ENCODE measurements around the gene CAMP.

The CAMP gene

GRCh38 chr3:48215019-48215418 lies 8.3 kb upstream of the CAMP start:
- no peak for DNase-seq

GRCh38 chr3:48215466-48215865 lies 7.8 kb upstream of the CAMP start:
- no peak for DNase-seq

DNA sequence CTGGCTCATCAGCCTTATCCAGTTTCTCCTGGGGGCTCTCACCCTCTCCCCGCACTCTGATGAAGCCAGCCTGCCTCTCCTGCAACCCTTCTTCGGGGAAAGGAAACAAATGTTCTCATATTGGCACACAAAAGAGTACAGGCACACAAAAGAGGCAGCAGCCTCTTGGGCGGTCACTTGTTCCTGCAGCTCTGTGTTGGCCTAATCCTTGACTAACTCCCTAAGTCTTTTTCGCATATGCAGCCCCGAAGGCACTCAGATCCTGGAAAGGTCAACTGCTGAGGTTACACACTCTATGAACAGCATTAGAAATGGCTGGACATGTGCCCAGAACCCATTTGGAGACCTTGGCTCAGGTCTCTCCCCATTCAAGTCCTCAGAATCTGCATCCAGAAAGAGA lies 7.4 kb upstream of the CAMP start:
- no peak for DNase-seq

DNA sequence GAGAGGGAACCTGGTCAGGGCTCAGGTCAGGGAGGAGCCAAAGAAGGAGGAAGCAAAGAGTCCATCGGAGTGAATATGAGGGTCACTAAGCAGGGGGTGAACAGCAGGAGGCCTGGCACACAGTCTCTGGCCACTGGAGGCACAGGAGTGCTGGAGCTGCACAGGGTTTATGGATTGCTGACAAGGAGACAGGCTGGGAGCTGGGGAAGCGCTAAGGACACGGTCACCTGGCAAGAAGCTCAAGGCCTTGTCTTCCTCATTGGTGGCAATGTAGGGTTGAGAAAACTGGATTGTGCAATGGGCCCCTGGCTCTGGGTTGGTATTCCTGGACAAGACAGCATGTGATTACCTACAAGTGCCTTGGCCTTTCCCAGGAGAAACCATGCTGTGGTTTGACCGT lies 5.8 kb upstream of the CAMP start:
- DNase-seq = no peak

DNA sequence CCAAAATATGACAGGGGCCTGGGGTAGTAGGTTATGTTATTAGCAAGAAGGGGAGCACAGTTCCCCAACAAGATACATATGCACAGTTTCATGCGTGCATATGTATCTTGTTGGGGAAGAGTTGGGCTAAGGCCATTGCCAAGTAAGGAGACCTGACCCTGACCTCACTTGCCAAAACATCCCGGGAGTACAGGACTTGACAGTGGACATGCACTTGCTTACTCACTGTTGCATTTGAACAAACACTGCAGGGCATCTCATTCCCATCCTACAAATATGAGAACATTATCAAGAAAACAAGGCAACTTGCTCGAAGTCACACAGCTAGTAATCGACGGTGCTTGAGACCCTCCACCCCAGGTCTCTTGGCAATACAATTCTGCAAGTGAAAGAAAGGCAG lies 4.8 kb upstream of the CAMP start:
- no peak for DNase-seq

DNA sequence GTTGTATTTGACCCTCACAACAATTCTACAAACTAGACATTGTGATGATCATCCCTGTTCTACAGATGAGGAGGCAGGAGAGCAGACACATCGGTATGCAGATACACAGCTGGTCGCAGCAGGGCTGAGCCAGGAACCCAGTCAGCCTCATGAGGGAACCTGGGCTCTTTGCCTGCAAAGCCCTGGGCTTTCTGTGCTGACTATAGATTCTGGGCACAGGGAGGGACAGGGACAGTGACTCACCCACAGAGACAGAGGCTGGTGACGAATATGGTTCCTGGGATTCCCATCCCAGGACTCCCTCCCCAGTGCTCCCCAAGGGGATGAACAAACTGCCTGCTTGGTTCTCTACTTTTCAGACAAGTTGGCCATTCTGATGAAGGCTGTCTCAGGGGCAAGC lies 3.8 kb upstream of the CAMP start:
- no peak for DNase-seq

DNA sequence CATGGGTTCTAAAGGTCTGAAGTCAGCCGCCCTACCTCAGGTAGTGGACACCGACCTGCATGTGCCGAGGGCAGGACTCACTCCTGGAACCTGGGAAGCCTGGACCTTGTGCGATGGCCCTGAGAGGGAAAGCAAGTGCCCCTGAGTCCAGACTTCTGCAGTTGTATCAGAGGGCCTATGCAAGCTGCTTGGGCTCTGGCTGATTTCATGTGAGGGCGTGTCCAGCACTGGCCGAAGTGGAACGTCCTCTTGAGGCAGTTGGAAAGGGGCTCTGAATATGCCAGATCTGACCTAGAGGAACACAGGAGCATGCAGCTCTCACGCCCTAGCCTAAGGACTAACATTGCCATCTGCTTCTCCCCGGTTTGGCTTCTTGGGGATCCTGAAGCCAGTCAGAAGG lies 2.5 kb upstream of the CAMP start:
- no peak for DNase-seq

DNA sequence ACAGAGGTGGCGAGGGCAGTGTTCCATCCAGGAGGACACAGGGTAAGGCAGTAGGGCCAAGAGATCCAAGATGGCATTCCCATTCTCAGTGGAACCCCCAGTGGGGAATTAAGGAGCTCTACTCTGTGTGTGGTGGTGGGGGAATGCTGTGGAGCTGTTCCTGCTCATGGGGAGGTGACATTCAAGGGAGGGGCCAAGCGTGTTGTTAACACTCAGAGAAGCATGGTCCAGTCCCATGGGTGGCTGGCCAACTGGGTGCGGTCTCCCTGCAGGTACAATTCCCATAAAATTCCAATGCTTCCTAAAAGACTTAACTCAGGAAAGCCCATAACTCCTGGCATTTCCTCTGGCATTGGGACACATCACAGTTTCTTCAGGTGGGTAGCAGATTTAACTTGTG lies 2.3 kb downstream of the CAMP start:
- DNase-seq = no peak

- DNase-seq = no peak
Measured at GRCh38 chr3:48226939-48227338, 3.6 kb downstream of the CAMP start.

DNA sequence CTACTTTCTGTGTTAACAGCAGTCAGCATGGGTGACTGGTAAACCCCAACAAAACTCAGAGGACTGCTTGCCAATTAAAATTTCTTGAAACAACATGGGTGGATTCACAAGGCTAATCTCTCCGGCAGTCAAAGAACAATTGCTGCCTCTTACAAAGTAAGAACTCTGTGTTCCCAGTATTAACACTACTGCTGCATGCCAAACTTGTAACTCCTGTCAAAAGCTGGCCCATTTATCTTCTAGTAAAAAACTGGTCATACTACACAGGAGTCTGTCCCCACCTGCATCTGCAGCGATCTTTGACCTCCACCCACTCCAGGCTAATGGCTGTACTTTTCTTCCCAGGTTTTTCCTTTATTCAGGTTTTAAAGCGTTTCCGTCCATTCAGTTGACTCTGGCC lies 8.9 kb downstream of the CAMP start:
- no peak for DNase-seq

DNA sequence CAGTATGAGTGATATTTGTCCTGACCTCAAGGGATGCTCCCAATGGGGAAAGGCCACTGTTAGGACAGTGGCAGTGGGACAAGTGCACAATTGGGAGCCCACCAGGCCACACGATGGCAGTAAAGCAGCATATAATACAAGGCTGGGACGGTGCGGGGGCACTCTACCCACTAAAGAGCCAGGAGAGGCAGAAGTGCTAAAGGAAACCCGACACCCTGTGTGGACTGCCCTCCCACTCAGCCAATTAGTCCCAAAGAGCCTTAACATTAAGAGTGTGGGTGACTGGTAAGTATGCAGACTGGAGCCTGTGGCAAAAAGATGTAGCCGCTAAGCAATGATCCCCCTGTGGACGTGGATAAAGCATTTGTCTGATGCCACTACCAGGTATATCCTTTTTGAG lies 9.4 kb downstream of the CAMP start:
- DNase-seq = peak; percentile 73

DNA sequence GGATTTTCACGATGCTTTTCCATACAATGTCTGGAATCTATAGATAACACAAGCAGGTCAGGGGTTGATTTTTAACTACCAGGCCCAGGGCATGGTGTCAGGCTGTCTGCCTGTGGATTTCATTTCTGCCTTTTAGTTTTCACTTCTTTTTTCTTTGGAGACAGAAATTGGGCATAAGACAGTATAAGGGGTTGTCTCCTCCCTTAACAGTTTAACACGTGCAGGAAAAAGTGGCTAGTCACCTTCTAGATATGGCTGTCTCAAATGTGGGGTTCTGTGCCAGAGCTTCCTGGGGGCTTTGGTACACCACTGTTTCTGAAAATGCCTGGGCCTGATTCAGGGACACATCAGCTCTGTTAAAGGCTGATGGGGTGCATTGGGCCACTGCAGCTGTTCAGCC lies 10.2 kb downstream of the CAMP start:
- DNase-seq = no peak

GRCh38 chr3:48236531-48236930 lies 13.2 kb downstream of the CAMP start:
- no peak for DNase-seq

DNA sequence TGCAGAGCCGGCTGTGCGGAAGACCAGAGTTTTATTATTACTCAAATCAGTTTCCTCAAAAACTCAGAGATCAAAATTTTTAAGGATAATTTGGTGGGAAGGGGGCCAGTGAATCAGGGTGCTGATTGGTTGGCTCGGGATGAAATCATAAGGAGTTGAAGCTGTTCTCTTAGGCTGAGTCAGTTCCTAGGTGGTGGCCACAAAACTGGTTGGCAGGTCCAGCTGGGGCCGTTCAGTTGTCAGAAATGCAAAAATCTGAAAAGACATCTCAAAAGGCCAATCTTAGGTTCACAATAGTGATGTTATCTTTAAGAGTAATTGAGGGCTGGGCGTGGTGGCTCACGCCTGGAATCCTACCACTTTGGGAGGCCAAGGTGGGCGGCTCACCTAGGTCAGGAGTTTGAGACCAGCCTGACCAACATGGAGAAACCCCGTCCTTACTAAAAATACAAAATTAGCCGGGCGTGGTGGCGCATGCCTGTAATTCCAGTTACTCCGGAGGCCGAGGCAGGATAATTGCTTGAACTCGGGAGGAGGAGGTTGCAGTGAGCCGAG lies 15.3 kb downstream of the CAMP start:
- DNase-seq = no peak

DNA sequence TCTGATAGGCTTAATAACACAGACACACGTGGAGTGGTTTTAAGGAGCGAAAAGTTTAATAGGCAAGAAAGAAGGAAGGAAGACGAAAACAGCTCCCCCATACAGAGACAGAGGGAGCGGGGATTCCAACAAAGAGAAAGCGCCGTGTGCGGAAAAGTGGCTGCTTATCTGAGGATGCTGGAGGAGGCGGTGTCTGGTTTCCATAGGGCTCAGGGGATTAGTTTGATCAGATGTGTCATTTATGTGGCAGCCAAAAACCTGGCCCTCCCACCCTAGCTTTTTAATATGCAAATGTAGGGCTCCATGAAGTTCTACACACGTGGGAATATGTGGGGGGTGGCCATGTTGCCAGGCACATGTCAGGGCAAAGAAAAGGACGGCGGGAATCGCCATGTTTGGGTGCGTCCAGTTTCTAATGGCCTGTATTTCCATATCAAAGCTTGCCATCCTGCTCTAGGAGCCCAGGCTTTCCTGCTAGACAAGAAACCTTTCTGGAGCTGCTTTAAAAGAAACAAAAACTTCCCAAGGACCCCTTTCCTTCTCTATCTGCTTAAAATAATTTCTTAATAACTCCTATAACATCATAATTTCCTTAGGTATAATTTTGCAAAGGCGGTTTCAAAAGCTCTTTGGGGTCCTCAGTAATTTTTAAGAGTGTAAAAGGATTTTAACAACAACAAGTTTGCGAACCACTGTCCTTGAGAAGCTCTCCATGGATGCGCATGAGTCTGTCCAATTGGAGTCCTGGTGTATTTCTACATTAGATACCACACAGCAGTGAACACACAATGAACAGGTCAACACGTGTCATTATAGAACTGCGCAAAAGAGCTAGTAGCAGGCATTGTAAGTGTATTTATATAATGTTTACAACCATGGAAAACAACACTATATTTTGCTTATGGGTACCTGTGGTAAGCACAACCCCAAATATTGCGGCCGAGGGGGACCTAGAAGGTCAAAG lies 17.0 kb downstream of the CAMP start:
- no peak for DNase-seq

DNA sequence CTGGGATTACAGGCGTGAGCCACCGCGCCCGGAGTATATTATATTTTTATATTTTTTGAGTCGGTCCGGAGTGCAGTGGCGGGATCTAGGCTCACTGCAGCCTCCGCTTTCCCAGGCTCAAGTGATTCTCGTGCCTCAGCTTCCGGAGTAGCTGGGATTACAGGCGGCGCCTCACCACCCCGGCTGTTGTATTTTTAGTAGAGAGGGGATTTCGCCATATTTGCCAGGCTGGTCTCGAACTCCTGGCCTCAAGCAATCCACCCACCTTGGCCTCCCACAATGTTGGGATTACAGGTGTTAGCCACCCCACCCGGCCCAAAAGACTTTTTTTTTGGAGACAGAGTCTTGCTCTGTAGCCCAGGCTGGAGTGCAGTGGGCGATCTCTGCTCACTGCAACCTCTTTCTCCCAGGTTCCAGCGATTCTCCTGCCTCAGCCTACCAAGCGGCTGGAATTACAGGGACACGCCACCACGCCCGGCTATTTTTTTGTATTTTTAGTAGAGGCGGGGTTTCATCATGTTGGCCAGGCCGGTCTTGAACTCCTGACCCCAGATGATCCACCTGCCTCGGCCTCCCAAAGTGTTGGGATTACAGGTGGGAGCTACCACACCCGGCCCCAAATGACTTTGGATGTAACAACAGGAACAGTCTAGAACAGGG lies 18.6 kb downstream of the CAMP start:
- DNase-seq = no peak

GRCh38 chr3:48243886-48244285 lies 20.6 kb downstream of the CAMP start:
- DNase-seq = no peak

- DNase-seq = no peak
Measured at GRCh38 chr3:48244461-48244860, 21.2 kb downstream of the CAMP start.

DNA sequence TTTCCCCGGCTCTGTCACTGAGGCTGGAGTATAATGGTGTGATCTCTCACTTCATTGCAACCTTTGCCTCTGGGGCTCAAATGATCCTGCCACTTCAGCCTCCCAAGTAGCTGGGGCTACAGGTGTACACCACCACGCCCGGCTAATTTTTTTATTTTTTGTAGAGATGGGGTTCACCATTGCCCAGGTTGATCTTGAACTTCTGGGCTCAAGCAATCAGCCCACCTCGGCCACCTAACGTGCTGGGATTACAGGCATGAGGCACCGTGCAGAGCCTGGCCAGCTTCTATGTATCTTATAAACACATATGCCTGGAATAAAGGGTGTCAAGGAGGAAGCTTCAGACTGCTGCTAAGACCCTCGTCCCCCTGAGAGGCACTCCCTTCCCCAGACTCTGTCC lies 21.8 kb downstream of the CAMP start:
- DNase-seq = no peak

- DNase-seq = peak; percentile 55
Measured at GRCh38 chr3:48247401-48247811, 24.1 kb downstream of the CAMP start.

DNA sequence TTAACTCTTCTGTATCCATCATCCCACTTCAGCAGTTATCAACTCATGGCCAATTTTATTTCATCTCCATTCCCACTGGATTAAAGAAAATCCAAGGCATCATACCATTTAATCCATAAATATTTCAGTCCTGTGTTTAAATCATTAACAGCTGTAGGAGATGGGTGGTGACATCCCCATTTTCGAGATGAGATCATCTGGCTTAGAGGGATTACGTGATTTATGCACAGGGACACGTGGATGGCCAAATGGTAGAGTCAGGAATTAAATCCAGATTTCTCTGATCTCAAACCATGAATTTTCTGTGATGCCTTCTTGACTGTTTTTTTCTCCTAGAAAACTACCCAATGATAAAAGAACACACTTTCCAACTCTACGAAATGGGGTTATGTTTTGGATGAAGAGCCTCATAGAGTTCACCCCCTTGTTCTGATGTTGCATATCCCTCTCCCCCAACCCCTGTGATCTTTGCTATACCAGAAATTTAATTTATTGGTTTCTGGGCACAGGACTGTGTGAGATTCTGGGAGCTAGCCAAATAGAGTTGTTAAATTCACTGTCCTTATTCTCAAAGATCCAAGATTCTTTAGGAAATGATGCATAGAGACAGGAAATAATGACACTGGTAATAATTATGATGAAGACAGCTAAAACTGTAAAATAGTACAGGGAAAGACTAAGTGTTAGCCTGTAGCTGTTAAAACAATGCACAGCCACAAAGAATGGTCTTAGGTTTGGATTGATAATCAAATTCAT lies 25.0 kb downstream of the CAMP start:
- DNase-seq = peak; percentile 89

GRCh38 chr3:48256557-48256956 lies 33.3 kb downstream of the CAMP start:
- DNase-seq = no peak

DNA sequence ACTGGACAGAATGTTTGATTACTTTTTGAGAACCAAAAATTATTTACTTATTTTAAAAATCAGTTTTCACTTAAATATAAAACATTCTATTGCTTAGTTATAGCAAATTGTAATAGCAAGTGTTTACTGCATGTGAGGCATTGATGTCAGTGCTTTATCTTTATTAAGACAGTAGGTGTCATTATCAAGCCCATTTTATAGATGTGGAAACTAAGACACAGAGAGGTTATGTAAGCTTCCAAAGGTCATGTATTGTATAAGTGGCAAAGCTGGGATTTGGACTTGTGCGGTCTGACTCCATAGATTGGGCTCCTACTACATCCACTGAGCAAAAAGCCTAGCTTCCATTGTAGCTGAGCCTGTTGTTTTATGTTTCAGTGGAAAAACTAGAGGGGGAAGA lies 35.2 kb downstream of the CAMP start:
- no peak for DNase-seq
